Measurements from ENCODE around the gene TJP3.

The TJP3 gene

GRCh38 chr19:3746371-3747056 is 38.3 kb downstream of the TJP3 start:
- TF ChIP-seq TCF12 (IDR thresholded peaks at IDR 0.05; ENCODE audit: low read depth) (no peak), NFIC (IDR thresholded peaks at IDR 0.05) (no peak), ZBTB7A (IDR thresholded peaks at IDR 0.05; ENCODE audit: low read depth) (no peak), RAD21 (IDR thresholded peaks at IDR 0.05; ENCODE audit: low read depth) (no peak), TEAD4 (IDR thresholded peaks at IDR 0.05) (no peak), TAF1 (IDR thresholded peaks at IDR 0.05; ENCODE audit: low read depth) (no peak), FOXM1 (IDR thresholded peaks at IDR 0.05; ENCODE audit: borderline replicate concordance, low read depth) (no peak), YY1 (IDR thresholded peaks at IDR 0.05; ENCODE audit: low read depth) (no peak), CREB1 (IDR thresholded peaks at IDR 0.05; ENCODE audit: low read depth) (no peak), CEBPB (IDR thresholded peaks at IDR 0.05) (no peak), USF1 (IDR thresholded peaks at IDR 0.05) (no peak), EP300 (IDR thresholded peaks at IDR 0.05; ENCODE audit: borderline replicate concordance) (no peak), EGR1 (IDR thresholded peaks at IDR 0.05) (no peak)
- TF ChIP-seq, protein P1, sequence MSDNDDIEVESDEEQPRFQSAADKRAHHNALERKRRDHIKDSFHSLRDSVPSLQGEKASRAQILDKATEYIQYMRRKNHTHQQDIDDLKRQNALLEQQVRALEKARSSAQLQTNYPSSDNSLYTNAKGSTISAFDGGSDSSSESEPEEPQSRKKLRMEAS (IDR thresholded peaks at IDR 0.05) = no peak
- TF ChIP-seq, protein P2, sequence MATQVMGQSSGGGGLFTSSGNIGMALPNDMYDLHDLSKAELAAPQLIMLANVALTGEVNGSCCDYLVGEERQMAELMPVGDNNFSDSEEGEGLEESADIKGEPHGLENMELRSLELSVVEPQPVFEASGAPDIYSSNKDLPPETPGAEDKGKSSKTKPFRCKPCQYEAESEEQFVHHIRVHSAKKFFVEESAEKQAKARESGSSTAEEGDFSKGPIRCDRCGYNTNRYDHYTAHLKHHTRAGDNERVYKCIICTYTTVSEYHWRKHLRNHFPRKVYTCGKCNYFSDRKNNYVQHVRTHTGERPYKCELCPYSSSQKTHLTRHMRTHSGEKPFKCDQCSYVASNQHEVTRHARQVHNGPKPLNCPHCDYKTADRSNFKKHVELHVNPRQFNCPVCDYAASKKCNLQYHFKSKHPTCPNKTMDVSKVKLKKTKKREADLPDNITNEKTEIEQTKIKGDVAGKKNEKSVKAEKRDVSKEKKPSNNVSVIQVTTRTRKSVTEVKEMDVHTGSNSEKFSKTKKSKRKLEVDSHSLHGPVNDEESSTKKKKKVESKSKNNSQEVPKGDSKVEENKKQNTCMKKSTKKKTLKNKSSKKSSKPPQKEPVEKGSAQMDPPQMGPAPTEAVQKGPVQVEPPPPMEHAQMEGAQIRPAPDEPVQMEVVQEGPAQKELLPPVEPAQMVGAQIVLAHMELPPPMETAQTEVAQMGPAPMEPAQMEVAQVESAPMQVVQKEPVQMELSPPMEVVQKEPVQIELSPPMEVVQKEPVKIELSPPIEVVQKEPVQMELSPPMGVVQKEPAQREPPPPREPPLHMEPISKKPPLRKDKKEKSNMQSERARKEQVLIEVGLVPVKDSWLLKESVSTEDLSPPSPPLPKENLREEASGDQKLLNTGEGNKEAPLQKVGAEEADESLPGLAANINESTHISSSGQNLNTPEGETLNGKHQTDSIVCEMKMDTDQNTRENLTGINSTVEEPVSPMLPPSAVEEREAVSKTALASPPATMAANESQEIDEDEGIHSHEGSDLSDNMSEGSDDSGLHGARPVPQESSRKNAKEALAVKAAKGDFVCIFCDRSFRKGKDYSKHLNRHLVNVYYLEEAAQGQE (IDR thresholded peaks at IDR 0.05; ENCODE audit: low read depth) = no peak

- TF ChIP-seq NFIC (IDR thresholded peaks at IDR 0.05) (peak; percentile 40; the same call in 1 of the 2 replicates), EP300 (IDR thresholded peaks at IDR 0.05; ENCODE audit: borderline replicate concordance) (no peak)
Observed at GRCh38 chr19:3748965-3749364, 40.8 kb downstream of the TJP3 start.

- TF ChIP-seq TCF12 (IDR thresholded peaks at IDR 0.05; ENCODE audit: low read depth) = no peak
- no peak for TF ChIP-seq FOXM1 (IDR thresholded peaks at IDR 0.05; ENCODE audit: borderline replicate concordance, low read depth)
- TF ChIP-seq EP300 (IDR thresholded peaks at IDR 0.05; ENCODE audit: borderline replicate concordance) = no peak
Observed at GRCh38 chr19:3750211-3750610, 42.0 kb downstream of the TJP3 start.

- TF ChIP-seq, protein P1 (IDR thresholded peaks at IDR 0.05) = no peak
- no peak for TF ChIP-seq TEAD4 (IDR thresholded peaks at IDR 0.05)
- TF ChIP-seq CEBPB (IDR thresholded peaks at IDR 0.05) = no peak
- no peak for TF ChIP-seq FOXM1 (IDR thresholded peaks at IDR 0.05; ENCODE audit: borderline replicate concordance, low read depth)
- TF ChIP-seq TAF1 (IDR thresholded peaks at IDR 0.05; ENCODE audit: low read depth) = no peak
- no peak for TF ChIP-seq ZBTB7A (IDR thresholded peaks at IDR 0.05; ENCODE audit: low read depth)
- no peak for TF ChIP-seq CREB1 (IDR thresholded peaks at IDR 0.05; ENCODE audit: low read depth)
- no peak for TF ChIP-seq TCF12 (IDR thresholded peaks at IDR 0.05; ENCODE audit: low read depth)
- TF ChIP-seq EGR1 (IDR thresholded peaks at IDR 0.05) = no peak
- TF ChIP-seq YY1 (IDR thresholded peaks at IDR 0.05; ENCODE audit: low read depth) = no peak
- no peak for TF ChIP-seq EP300 (IDR thresholded peaks at IDR 0.05; ENCODE audit: borderline replicate concordance)
- TF ChIP-seq RAD21 (IDR thresholded peaks at IDR 0.05; ENCODE audit: low read depth) = no peak
- no peak for TF ChIP-seq NFIC (IDR thresholded peaks at IDR 0.05)
- TF ChIP-seq, protein P2 (IDR thresholded peaks at IDR 0.05; ENCODE audit: low read depth) = no peak
- no peak for TF ChIP-seq USF1 (IDR thresholded peaks at IDR 0.05)
Observed at GRCh38 chr19:3751236-3751635, 43.1 kb downstream of the TJP3 start.

DNA sequence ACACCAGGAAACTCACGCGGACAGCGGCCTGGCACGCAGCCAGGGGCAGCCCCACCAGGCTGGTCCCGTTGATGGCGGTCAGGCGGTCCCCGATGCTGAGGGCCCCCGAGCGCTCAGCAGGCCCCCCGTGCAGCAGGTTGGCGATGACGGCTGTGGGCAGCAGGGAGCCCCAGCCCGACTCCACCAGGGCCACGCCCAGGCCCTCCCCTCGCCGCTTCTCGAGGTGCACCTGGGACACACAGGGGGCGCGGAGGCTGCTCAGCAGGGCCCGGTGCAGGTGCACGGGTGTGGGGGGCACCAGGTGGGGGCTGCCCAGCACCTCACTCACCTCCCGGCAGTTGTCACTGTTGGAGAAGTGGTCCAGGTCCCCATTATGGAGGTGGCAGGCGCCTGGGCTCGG is 44.3 kb downstream of the TJP3 start:
- TF ChIP-seq EP300 (IDR thresholded peaks at IDR 0.05; ENCODE audit: borderline replicate concordance) (no peak), TEAD4 (IDR thresholded peaks at IDR 0.05) (no peak), FOXM1 (IDR thresholded peaks at IDR 0.05; ENCODE audit: borderline replicate concordance, low read depth) (no peak), RAD21 (IDR thresholded peaks at IDR 0.05; ENCODE audit: low read depth) (no peak), EGR1 (IDR thresholded peaks at IDR 0.05) (no peak), TCF12 (IDR thresholded peaks at IDR 0.05; ENCODE audit: low read depth) (no peak), ZBTB7A (IDR thresholded peaks at IDR 0.05; ENCODE audit: low read depth) (no peak)
- TF ChIP-seq, protein P1 (IDR thresholded peaks at IDR 0.05) = no peak
